T-helper 1 cell treated with Interleukin-12 subunit alpha and Interleukin-12 subunit beta and Interleukin-4 antibody, amounts not matched to agents 30 μg/mL and 1 μg/mL, for 36 hours (primary cell): ENCODE measurements around the gene HAUS1.
A peak's percentile ranks its signal among the peaks of the same experiment; 100 is the strongest.

ENCODE experiments used
- H3K27ac Mint-ChIP-seq: one replicate; pipeline ENCODE4 v1.8.0; 2021; ENCODE audit warnings: mild to moderate bottlenecking, mixed read lengths
- H3K27me3 Mint-ChIP-seq: one replicate; pipeline ENCODE4 v1.8.0; 2021; ENCODE audit warnings: low read depth, mixed read lengths
- H3K36me3 Mint-ChIP-seq: one replicate; pipeline ENCODE4 v1.8.0; 2021; ENCODE audit warnings: low read depth, mixed read lengths
- H3K4me1 Mint-ChIP-seq: one replicate; pipeline ENCODE4 v1.8.0; 2021; ENCODE audit warnings: low read depth, mixed read lengths
- H3K4me3 Mint-ChIP-seq: one replicate; pipeline ENCODE4 v1.8.0; 2021; ENCODE audit warnings: mild to moderate bottlenecking, moderate library complexity, mixed read lengths
- H3K9me3 Mint-ChIP-seq: one replicate; pipeline ENCODE4 v1.8.0; 2021; ENCODE audit warnings: mixed read lengths

HAUS1 gene

GRCh38 chr18:46174342-46175041, 70.3 kb downstream of the HAUS1 start:
- H3K9me3 Mint-ChIP-seq: no peaks in the 10 kb centered on the region
- H3K27me3 Mint-ChIP-seq: no peaks in the 10 kb centered on the region
- peaks cover 12% of the 10 kb centered on the region for H3K36me3 Mint-ChIP-seq
- H3K4me1 Mint-ChIP-seq: peaks cover 39% of the 10 kb centered on the region
- H3K27ac Mint-ChIP-seq: peak overlapping the region; percentile 84
- H3K4me3 Mint-ChIP-seq: peak overlapping the region; percentile 89

DNA sequence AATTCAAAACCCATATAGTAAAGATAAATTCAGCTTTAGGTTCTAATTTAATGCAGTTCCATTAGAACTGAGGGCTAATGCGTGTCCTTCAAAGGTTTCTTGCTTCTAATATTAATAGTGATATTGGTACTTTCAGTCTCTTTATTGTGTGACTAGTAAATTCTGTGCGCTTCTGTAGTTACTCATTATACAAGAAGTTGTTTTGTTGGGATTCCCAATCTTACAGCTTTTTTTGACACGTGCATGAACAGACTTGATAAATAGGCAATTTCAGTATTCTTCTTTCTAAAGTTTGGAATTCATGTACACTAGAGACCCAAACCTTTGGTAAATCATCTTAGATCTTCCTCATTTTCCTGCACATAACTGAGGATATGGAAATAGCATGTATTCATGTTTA, 71.8 kb downstream of the HAUS1 start:
- Mint-ChIP-seq H3K4me1 (peaks cover 38% of the 10 kb centered on the region), H3K36me3 (peaks cover 12% of the 10 kb centered on the region), H3K27me3 (no peaks in the 10 kb centered on the region), H3K4me3 (peak overlapping the region; percentile 89), H3K27ac (no peak overlapping the region), H3K9me3 (no peaks in the 10 kb centered on the region)
